ENCODE measurements around the gene FAHD2A.

The FAHD2A gene

GRCh38 chr2:95356821-95357700 lies 45.4 kb upstream of the FAHD2A start:
- H3K4me3 ChIP-seq (ENCODE audit: low read depth, low read length) = no peak overlapping the region
- DNase-seq (ENCODE audit: low read depth) = no peak
- in situ Hi-C loops (cut with HindIII; ENCODE audit: low sequenced_read_pairs) = no loop called here
- TF ChIP-seq CTCF (IDR thresholded peaks at IDR 0.05; ENCODE audit: low read depth, low read length, missing control alignments) = no peak

GRCh38 chr2:95357717-95358280 lies 44.7 kb upstream of the FAHD2A start:
- DNase-seq (ENCODE audit: low read depth) = no peak

GRCh38 chr2:95359031-95359430 lies 43.5 kb upstream of the FAHD2A start:
- DNase-seq (ENCODE audit: low read depth) = peak; percentile 68
- in situ Hi-C loops (cut with HindIII; ENCODE audit: low sequenced_read_pairs) = no loop called here
- no peak overlapping the region for H3K4me3 ChIP-seq (ENCODE audit: low read depth, low read length)
- TF ChIP-seq CTCF (IDR thresholded peaks at IDR 0.05; ENCODE audit: low read depth, low read length, missing control alignments) = no peak

More at GRCh38 chr2:95357717-95358280, 44.7 kb upstream of the FAHD2A start:
- no peak overlapping the region for H3K4me3 ChIP-seq (ENCODE audit: low read depth, low read length)
- in situ Hi-C loops (cut with HindIII; ENCODE audit: low sequenced_read_pairs) = no loop called here
- TF ChIP-seq CTCF (IDR thresholded peaks at IDR 0.05; ENCODE audit: low read depth, low read length, missing control alignments) = no peak

GRCh38 chr2:95359501-95359930 lies 43.0 kb upstream of the FAHD2A start:
- TF ChIP-seq CTCF (IDR thresholded peaks at IDR 0.05; ENCODE audit: low read depth, low read length, missing control alignments) = no peak
- DNase-seq (ENCODE audit: low read depth) = no peak
- H3K4me3 ChIP-seq (ENCODE audit: low read depth, low read length) = no peak overlapping the region
- in situ Hi-C loops (cut with HindIII; ENCODE audit: low sequenced_read_pairs) = no loop called here

- TF ChIP-seq CTCF (IDR thresholded peaks at IDR 0.05; ENCODE audit: low read depth, low read length, missing control alignments) = no peak
- DNase-seq (ENCODE audit: low read depth) = no peak
- no peak overlapping the region for H3K4me3 ChIP-seq (ENCODE audit: low read depth, low read length)
- in situ Hi-C loops (cut with HindIII; ENCODE audit: low sequenced_read_pairs) = no loop called here
Observed at GRCh38 chr2:95361216-95361980, 41.1 kb upstream of the FAHD2A start.

- no peak overlapping the region for H3K4me3 ChIP-seq (ENCODE audit: low read depth, low read length)
- DNase-seq (ENCODE audit: low read depth) = no peak
- TF ChIP-seq CTCF (IDR thresholded peaks at IDR 0.05; ENCODE audit: low read depth, low read length, missing control alignments) = no peak
- in situ Hi-C loops (cut with HindIII; ENCODE audit: low sequenced_read_pairs) = no loop called here
Observed at GRCh38 chr2:95362486-95362885, 40.0 kb upstream of the FAHD2A start.

Data from astrocyte of the cerebellum (primary cell).